ENCODE data around the gene DNAH11. TPM values are rescaled to one million over a fixed set of nuclear protein-coding genes. Genes with fewer than 3 reads are reported as not detected.

The DNAH11 gene
- total RNA-seq, 1 experiment from 2014 or later: 0.15 TPM

DNA sequence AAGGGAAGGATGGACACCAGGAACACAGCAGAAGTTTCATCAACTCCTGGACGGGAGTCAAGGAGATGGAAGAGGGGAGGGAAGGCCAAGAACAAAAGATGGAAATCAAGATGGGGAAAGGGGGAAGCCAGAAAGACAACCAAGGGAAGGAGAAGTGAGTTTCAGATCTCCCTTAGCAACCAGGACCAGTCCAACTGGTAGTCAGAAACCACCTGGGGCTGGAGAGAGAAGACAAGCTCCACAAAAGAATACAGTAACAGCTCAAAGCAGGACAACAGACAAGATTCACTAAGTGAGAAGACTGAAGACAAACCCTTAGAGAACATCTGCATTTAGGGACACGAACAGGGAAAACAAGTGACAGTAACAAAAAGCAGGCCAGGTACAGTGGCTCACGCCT, 372.3 kb downstream of the DNAH11 start:
- CTCF ChIA-PET: no interaction called here
- H3K27me3 ChIP-seq (ENCODE audit: control insufficient read depth, insufficient read depth, low read length): no peaks in the 10 kb centered on the region
- no peaks in the 10 kb centered on the region for H3K9me3 ChIP-seq (ENCODE audit: control insufficient read depth, insufficient read depth, low read depth, low read length)
- TF ChIP-seq SIN3A (IDR thresholded peaks at IDR 0.05; ENCODE audit: borderline replicate concordance, insufficient read depth, low read depth, low read length): no peak
- TF ChIP-seq POLR2AphosphoS5 (IDR thresholded peaks at IDR 0.05; ENCODE audit: low read depth, low read length): no peak
- no peak for TF ChIP-seq TCF7L2 (IDR thresholded peaks at IDR 0.05; ENCODE audit: low read depth, low read length)
- TF ChIP-seq, protein P1, sequence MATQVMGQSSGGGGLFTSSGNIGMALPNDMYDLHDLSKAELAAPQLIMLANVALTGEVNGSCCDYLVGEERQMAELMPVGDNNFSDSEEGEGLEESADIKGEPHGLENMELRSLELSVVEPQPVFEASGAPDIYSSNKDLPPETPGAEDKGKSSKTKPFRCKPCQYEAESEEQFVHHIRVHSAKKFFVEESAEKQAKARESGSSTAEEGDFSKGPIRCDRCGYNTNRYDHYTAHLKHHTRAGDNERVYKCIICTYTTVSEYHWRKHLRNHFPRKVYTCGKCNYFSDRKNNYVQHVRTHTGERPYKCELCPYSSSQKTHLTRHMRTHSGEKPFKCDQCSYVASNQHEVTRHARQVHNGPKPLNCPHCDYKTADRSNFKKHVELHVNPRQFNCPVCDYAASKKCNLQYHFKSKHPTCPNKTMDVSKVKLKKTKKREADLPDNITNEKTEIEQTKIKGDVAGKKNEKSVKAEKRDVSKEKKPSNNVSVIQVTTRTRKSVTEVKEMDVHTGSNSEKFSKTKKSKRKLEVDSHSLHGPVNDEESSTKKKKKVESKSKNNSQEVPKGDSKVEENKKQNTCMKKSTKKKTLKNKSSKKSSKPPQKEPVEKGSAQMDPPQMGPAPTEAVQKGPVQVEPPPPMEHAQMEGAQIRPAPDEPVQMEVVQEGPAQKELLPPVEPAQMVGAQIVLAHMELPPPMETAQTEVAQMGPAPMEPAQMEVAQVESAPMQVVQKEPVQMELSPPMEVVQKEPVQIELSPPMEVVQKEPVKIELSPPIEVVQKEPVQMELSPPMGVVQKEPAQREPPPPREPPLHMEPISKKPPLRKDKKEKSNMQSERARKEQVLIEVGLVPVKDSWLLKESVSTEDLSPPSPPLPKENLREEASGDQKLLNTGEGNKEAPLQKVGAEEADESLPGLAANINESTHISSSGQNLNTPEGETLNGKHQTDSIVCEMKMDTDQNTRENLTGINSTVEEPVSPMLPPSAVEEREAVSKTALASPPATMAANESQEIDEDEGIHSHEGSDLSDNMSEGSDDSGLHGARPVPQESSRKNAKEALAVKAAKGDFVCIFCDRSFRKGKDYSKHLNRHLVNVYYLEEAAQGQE (IDR thresholded peaks at IDR 0.05; ENCODE audit: insufficient read depth in 1 of 2, low read depth in 2 of 2, low read length in 1 of 2): no peak
- TF ChIP-seq, protein P2, sequence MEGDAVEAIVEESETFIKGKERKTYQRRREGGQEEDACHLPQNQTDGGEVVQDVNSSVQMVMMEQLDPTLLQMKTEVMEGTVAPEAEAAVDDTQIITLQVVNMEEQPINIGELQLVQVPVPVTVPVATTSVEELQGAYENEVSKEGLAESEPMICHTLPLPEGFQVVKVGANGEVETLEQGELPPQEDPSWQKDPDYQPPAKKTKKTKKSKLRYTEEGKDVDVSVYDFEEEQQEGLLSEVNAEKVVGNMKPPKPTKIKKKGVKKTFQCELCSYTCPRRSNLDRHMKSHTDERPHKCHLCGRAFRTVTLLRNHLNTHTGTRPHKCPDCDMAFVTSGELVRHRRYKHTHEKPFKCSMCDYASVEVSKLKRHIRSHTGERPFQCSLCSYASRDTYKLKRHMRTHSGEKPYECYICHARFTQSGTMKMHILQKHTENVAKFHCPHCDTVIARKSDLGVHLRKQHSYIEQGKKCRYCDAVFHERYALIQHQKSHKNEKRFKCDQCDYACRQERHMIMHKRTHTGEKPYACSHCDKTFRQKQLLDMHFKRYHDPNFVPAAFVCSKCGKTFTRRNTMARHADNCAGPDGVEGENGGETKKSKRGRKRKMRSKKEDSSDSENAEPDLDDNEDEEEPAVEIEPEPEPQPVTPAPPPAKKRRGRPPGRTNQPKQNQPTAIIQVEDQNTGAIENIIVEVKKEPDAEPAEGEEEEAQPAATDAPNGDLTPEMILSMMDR (IDR thresholded peaks at IDR 0.05): no peak
- no peak overlapping the region for H3K27ac ChIP-seq (ENCODE audit: low read length)
- no TSS peak for BruUV-seq (replicated peaks)
- H3K36me3 ChIP-seq (ENCODE audit: control insufficient read depth, insufficient read depth, low read length): no peaks in the 10 kb centered on the region
- H3K4me3 ChIP-seq (ENCODE audit: low read depth in 2 of 2, low read length in 2 of 2): no peak overlapping the region
- POLR2A ChIA-PET: interaction anchor here (0.6 kb wide), 1 partner anchor 753 kb away, joined by 4 read pairs; no protein-coding TSS in a partner anchor
- intact Hi-C loops (cut with micrococcal nuclease; ENCODE audit: unreplicated experiment): no loop called here
- no peaks in the 10 kb centered on the region for H3K4me1 ChIP-seq (ENCODE audit: control insufficient read depth, insufficient read depth, low read length)
- ATAC-seq (no peak), DNase-seq (ENCODE audit: low read depth, low spot score) (no peak)
- in situ Hi-C loops (cut with HindIII; ENCODE audit: low pct_unique_long_range_greater_than_20kb, low sequenced_read_pairs): no loop called here

DNA sequence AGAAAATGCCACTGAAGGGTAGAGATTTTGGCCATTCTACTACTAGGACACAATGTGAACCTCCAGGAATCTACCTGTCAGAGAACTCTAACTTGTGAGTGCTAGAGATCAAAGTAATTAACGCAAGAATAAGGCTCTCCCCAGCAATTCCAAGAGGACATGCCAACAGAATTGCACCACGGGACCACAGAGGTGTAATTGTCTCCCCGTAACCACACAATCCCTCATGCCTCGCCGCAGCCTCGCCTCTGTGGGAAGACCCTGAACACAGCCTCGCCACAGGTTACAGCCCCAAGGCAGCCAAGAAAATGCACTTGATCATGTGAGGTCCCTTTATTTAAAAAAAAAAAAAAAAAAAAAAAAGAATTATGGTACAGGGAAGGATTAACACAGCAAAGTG, 373.3 kb downstream of the DNAH11 start:
- no peak for DNase-seq (ENCODE audit: low read depth, low spot score)
- no peak overlapping the region for H3K4me3 ChIP-seq (ENCODE audit: low read depth in 2 of 2, low read length in 2 of 2)
- in situ Hi-C loops (cut with HindIII; ENCODE audit: low pct_unique_long_range_greater_than_20kb, low sequenced_read_pairs): no loop called here
- ChIA-PET CTCF (no interaction called here), POLR2A (no interaction called here)
- no TSS peak for BruUV-seq (replicated peaks)
- no peak for TF ChIP-seq POLR2AphosphoS5 (IDR thresholded peaks at IDR 0.05; ENCODE audit: low read depth, low read length)
- TF ChIP-seq SIN3A (IDR thresholded peaks at IDR 0.05; ENCODE audit: borderline replicate concordance, insufficient read depth, low read depth, low read length): no peak
- TF ChIP-seq, protein P2 (IDR thresholded peaks at IDR 0.05): no peak
- no peak for TF ChIP-seq TCF7L2 (IDR thresholded peaks at IDR 0.05; ENCODE audit: low read depth, low read length)
- TF ChIP-seq, protein P1 (IDR thresholded peaks at IDR 0.05; ENCODE audit: insufficient read depth in 1 of 2, low read depth in 2 of 2, low read length in 1 of 2): no peak
- H3K9me3 ChIP-seq (ENCODE audit: control insufficient read depth, insufficient read depth, low read depth, low read length): no peaks in the 10 kb centered on the region
- intact Hi-C loops (cut with micrococcal nuclease; ENCODE audit: unreplicated experiment): no loop called here
- ATAC-seq: no peak
- H3K36me3 ChIP-seq (ENCODE audit: control insufficient read depth, insufficient read depth, low read length): no peaks in the 10 kb centered on the region
- H3K27ac ChIP-seq (ENCODE audit: low read length): no peak overlapping the region
- H3K27me3 ChIP-seq (ENCODE audit: control insufficient read depth, insufficient read depth, low read length): no peaks in the 10 kb centered on the region
- no peaks in the 10 kb centered on the region for H3K4me1 ChIP-seq (ENCODE audit: control insufficient read depth, insufficient read depth, low read length)

Data from Panc1 (cell line).